Stimulated activated memory B cell treated with anti-CD40 and anti-IgM and Interleukin-4, amounts not matched to agents 10 μg/mL and 1 μg/mL and 100 μg/mL, for 72 hours (primary cell): ENCODE measurements around the gene ISM1.
"Not testable (repeated sequence)": the region's sequence is repeated elsewhere in the genome, so short reads cannot be mapped to it uniquely, and the experiment has no call there.

Source experiments
- ATAC-seq: fragments of 150-1000 bp; cut with Tn5 transposase; 2 replicates; pipeline ENCODE4 v1.10.0; 2021
- H3K27ac Mint-ChIP-seq: one replicate; pipeline ENCODE4 v1.8.0; 2022; ENCODE audit warnings: mild to moderate bottlenecking, mixed read lengths
- H3K27me3 Mint-ChIP-seq: one replicate; pipeline ENCODE4 v1.8.0; 2022; ENCODE audit warnings: mixed read lengths
- H3K36me3 Mint-ChIP-seq: one replicate; pipeline ENCODE4 v1.8.0; 2022; ENCODE audit warnings: mixed read lengths
- H3K4me1 Mint-ChIP-seq: one replicate; pipeline ENCODE4 v1.8.0; 2022; ENCODE audit warnings: mixed read lengths
- H3K4me3 Mint-ChIP-seq: one replicate; pipeline ENCODE4 v1.8.0; 2022; ENCODE audit warnings: mild to moderate bottlenecking, moderate library complexity, mixed read lengths
- H3K9me3 Mint-ChIP-seq: one replicate; pipeline ENCODE4 v1.8.0; 2022; ENCODE audit warnings: mixed read lengths

The ISM1 gene

DNA sequence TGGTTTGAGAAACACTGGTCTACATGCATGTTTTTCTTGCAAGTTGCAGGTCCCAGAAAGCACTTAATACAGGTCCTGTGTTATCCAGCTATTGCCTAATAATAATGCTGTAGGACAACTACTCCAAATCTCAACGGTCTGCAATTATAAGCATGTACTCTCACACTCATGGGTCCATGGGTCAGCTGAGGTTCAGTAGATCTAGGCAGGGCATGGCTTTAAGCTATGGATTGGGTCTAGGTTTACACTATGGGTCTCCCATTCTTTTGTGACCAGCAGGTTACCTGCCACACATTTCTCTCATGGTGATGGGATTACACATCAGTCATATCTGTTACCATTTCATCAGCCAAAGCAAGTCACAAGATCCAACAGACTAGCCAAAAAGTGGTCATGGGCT, 13.9 kb downstream of the ISM1 start:
- Mint-ChIP-seq H3K27me3 (no peaks in the 10 kb centered on the region), H3K9me3 (peaks cover 2% of the 10 kb centered on the region), H3K36me3 (no peaks in the 10 kb centered on the region), H3K4me3 (no peak overlapping the region), H3K27ac (no peak overlapping the region), H3K4me1 (no peaks in the 10 kb centered on the region)
- ATAC-seq: no peak

GRCh38 chr20:13236360-13236759, 15.3 kb downstream of the ISM1 start:
- not testable (repeated sequence) for H3K27me3 Mint-ChIP-seq

GRCh38 chr20:13236990-13237720, 16.1 kb downstream of the ISM1 start:
- no peaks in the 10 kb centered on the region for H3K36me3 Mint-ChIP-seq
- H3K4me1 Mint-ChIP-seq: no peaks in the 10 kb centered on the region
- no peak overlapping the region for H3K4me3 Mint-ChIP-seq
- no peak for ATAC-seq
- H3K27me3 Mint-ChIP-seq: no peaks in the 10 kb centered on the region
- H3K9me3 Mint-ChIP-seq: no peaks in the 10 kb centered on the region
- no peak overlapping the region for H3K27ac Mint-ChIP-seq

More at GRCh38 chr20:13236360-13236759, 15.3 kb downstream of the ISM1 start:
- not testable (repeated sequence) for H3K4me1 Mint-ChIP-seq, H3K36me3 Mint-ChIP-seq, H3K9me3 Mint-ChIP-seq, H3K4me3 Mint-ChIP-seq, ATAC-seq, H3K27ac Mint-ChIP-seq

DNA sequence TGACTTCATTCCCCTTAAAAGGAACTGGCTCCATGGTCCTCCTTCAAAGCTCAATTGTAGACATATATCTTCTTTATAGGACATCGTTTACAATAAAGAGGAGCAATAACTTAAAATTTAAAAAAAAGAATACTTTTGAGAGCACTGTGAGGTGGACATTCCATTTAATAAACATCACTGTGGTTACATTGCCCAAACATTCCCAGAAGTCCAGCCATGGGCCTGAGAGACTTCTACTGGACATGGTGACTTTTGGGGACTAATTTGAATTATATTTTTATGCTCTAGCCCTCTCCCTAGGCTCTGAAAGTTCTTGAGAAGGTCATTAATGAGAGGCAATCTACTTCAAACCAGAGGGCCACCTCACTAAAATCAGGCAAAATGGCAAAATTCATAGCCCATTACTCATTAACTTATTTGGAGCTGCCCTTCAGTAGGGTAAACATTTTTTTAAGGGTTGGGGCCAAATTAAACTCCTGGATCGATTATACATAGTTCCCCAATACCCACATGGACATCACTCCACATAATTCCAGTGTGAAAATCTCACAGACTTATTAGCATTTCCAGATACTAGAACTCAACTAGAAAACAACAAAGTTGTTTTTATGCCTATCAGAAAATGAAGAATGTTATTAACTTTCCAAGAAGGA, 17.1 kb downstream of the ISM1 start:
- Mint-ChIP-seq H3K4me3 (no peak overlapping the region), H3K27me3 (no peaks in the 10 kb centered on the region), H3K36me3 (no peaks in the 10 kb centered on the region), H3K9me3 (no peaks in the 10 kb centered on the region), H3K27ac (no peak overlapping the region), H3K4me1 (no peaks in the 10 kb centered on the region)
- ATAC-seq: no peak

DNA sequence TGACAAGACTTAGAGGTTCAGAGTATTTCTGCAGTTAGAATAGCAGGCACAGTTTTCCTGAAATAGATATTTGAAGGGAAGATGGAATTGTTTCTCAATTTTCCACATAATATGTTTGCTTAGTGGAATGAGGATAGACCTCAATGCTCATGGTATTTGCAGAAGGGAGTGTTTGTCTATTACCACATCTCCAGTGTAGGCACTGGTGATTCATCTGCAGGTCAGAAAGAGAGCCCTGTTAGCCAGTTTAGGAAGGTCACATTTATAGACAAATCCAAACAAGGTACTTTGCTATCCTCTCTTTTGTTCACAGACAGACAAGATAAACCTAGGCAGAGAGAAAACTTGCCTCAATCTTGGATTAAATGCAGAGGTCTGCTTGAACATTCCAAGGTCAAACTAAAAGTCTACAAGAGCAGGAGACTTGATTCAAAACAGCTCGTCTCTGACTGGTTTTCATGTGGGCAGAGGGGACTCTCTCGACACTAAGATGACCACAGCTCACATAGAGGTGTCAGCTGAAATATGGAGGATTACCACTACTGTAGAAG, 22.8 kb downstream of the ISM1 start:
- H3K9me3 Mint-ChIP-seq: no peaks in the 10 kb centered on the region
- ATAC-seq: no peak
- H3K4me1 Mint-ChIP-seq: peaks cover 9% of the 10 kb centered on the region
- no peak overlapping the region for H3K4me3 Mint-ChIP-seq
- H3K27me3 Mint-ChIP-seq: no peaks in the 10 kb centered on the region
- H3K27ac Mint-ChIP-seq: no peak overlapping the region
- no peaks in the 10 kb centered on the region for H3K36me3 Mint-ChIP-seq

- no peak overlapping the region for H3K27ac Mint-ChIP-seq
- no peaks in the 10 kb centered on the region for H3K9me3 Mint-ChIP-seq
- H3K4me3 Mint-ChIP-seq: no peak overlapping the region
- H3K4me1 Mint-ChIP-seq: peaks cover 9% of the 10 kb centered on the region
- no peak for ATAC-seq
- no peaks in the 10 kb centered on the region for H3K27me3 Mint-ChIP-seq
- H3K36me3 Mint-ChIP-seq: no peaks in the 10 kb centered on the region
These were observed 24.2 kb downstream of the ISM1 start for GRCh38 chr20:13245250-13245723.

GRCh38 chr20:13249118-13249797, 28.2 kb downstream of the ISM1 start:
- peaks cover 9% of the 10 kb centered on the region for H3K4me1 Mint-ChIP-seq
- ATAC-seq: no peak
- H3K36me3 Mint-ChIP-seq: no peaks in the 10 kb centered on the region
- no peaks in the 10 kb centered on the region for H3K27me3 Mint-ChIP-seq
- no peaks in the 10 kb centered on the region for H3K9me3 Mint-ChIP-seq
- H3K4me3 Mint-ChIP-seq: no peak overlapping the region
- H3K27ac Mint-ChIP-seq: no peak overlapping the region

GRCh38 chr20:13249798-13250170, 28.7 kb downstream of the ISM1 start:
- Mint-ChIP-seq H3K4me1 (peaks cover 9% of the 10 kb centered on the region), H3K4me3 (no peak overlapping the region), H3K36me3 (no peaks in the 10 kb centered on the region), H3K9me3 (no peaks in the 10 kb centered on the region), H3K27me3 (no peaks in the 10 kb centered on the region), H3K27ac (no peak overlapping the region)
- no peak for ATAC-seq

GRCh38 chr20:13250251-13250650, 29.2 kb downstream of the ISM1 start:
- peaks cover 9% of the 10 kb centered on the region for H3K4me1 Mint-ChIP-seq
- H3K27me3 Mint-ChIP-seq: no peaks in the 10 kb centered on the region
- H3K4me3 Mint-ChIP-seq: no peak overlapping the region
- H3K9me3 Mint-ChIP-seq: no peaks in the 10 kb centered on the region
- H3K27ac Mint-ChIP-seq: no peak overlapping the region
- no peak for ATAC-seq
- H3K36me3 Mint-ChIP-seq: no peaks in the 10 kb centered on the region

GRCh38 chr20:13251106-13251903, 30.2 kb downstream of the ISM1 start:
- no peak overlapping the region for H3K27ac Mint-ChIP-seq
- H3K9me3 Mint-ChIP-seq: no peaks in the 10 kb centered on the region
- H3K36me3 Mint-ChIP-seq: no peaks in the 10 kb centered on the region
- no peaks in the 10 kb centered on the region for H3K27me3 Mint-ChIP-seq
- peaks cover 9% of the 10 kb centered on the region for H3K4me1 Mint-ChIP-seq
- H3K4me3 Mint-ChIP-seq: no peak overlapping the region
- no peak for ATAC-seq

GRCh38 chr20:13251904-13252297, 30.8 kb downstream of the ISM1 start:
- no peak overlapping the region for H3K27ac Mint-ChIP-seq
- H3K4me1 Mint-ChIP-seq: peaks cover 9% of the 10 kb centered on the region
- H3K9me3 Mint-ChIP-seq: no peaks in the 10 kb centered on the region
- no peak overlapping the region for H3K4me3 Mint-ChIP-seq
- no peaks in the 10 kb centered on the region for H3K27me3 Mint-ChIP-seq
- ATAC-seq: no peak
- H3K36me3 Mint-ChIP-seq: no peaks in the 10 kb centered on the region

DNA sequence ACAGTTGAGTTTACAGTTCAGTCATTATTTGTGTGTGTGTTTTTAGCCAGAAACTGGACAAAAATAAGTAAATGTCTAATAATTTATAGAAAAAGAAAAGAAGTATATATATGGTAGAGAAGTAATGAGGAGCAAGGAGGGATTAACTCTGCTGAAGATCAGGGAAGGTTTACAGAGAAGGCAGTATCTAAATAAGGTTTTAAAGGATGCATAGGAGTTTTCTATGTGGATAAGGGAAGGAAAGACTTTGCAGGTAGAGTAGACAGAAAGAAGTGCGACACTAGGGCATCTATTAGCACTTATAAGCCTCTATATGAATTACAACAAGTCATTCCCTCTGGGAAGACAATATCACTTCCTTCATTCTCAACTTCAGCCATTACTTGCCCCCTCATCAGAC, 34.3 kb downstream of the ISM1 start:
- Mint-ChIP-seq H3K4me1 (no peaks in the 10 kb centered on the region), H3K9me3 (no peaks in the 10 kb centered on the region), H3K4me3 (no peak overlapping the region), H3K27me3 (no peaks in the 10 kb centered on the region), H3K36me3 (no peaks in the 10 kb centered on the region), H3K27ac (no peak overlapping the region)
- ATAC-seq: no peak

GRCh38 chr20:13256606-13257005, 35.5 kb downstream of the ISM1 start:
- no peak for ATAC-seq
- Mint-ChIP-seq H3K27me3 (no peaks in the 10 kb centered on the region), H3K9me3 (no peaks in the 10 kb centered on the region), H3K4me3 (no peak overlapping the region), H3K36me3 (no peaks in the 10 kb centered on the region), H3K4me1 (no peaks in the 10 kb centered on the region), H3K27ac (no peak overlapping the region)

- Mint-ChIP-seq H3K4me1 (no peaks in the 10 kb centered on the region), H3K9me3 (no peaks in the 10 kb centered on the region), H3K4me3 (no peak overlapping the region), H3K36me3 (no peaks in the 10 kb centered on the region), H3K27ac (no peak overlapping the region), H3K27me3 (no peaks in the 10 kb centered on the region)
- no peak for ATAC-seq
These were observed 38.8 kb downstream of the ISM1 start for GRCh38 chr20:13259921-13260320.
